PC-3 (cell line): ENCODE data around the gene EFCAB6. TPM values are rescaled to one million over a fixed set of nuclear protein-coding genes. Genes with fewer than 3 reads are reported as not detected.

Source experiments
- ATAC-seq: fragments of 200-7000 bp; cut with Tn5 transposase; 2 replicates; pipeline ENCODE4 v1.9.1; 2020; ENCODE audit warnings: mild to moderate bottlenecking, moderate library complexity
- BruUV-seq: library from RNA; stranded (reverse); fragments of 400-500 nt; replicated peaks from 2 replicates; lab custom pipeline; 2021; lab: Mats Ljungman, UMichigan
- CTCF ChIA-PET: fragments of 300-600 bp; sonication (Branson Sonifier 250); formaldehyde crosslinking; loops from one replicate; lab custom pipeline; 2022; ENCODE audit warnings: antibody characterized with exemption; lab: Charles Lee
- POLR2A ChIA-PET: fragments of 300-600 bp; sonication (Branson Sonifier 250); formaldehyde crosslinking; loops from one replicate; lab custom pipeline; 2022; ENCODE audit warnings: antibody characterized with exemption; ENCODE audit not compliant: unreplicated experiment; lab: Charles Lee
- DNase-seq: peaks from one replicate; pipeline ENCODE4 v3.0.0-alpha.2; 2015
- H2AFZ ChIP-seq: fragments of 300-600 bp; sonication (generic); 2 replicates; pipeline ENCODE4 v1.6.0; 2016; ENCODE audit warnings: antibody characterized with exemption, low read length
- H3F3A ChIP-seq: fragments of 300-600 bp; sonication (generic); one replicate; pipeline ENCODE4 v1.6.0; 2017; ENCODE audit warnings: antibody characterized with exemption, low read length, control low read depth, mild to moderate bottlenecking; ENCODE audit not compliant: unreplicated experiment
- H3K27ac ChIP-seq: fragments of 300-600 bp; sonication (generic); 2 replicates; pipeline ENCODE4 v1.5.1; 2016; ENCODE audit warnings: mild to moderate bottlenecking, low read length
- H3K27me3 ChIP-seq: fragments of 300-600 bp; sonication (generic); 2 replicates; pipeline ENCODE4 v1.6.1; 2016; ENCODE audit warnings: low read length, mixed read lengths
- H3K36me3 ChIP-seq: fragments of 300-600 bp; sonication (generic); 2 replicates; pipeline ENCODE4 v1.6.1; 2016; ENCODE audit warnings: low read depth, mixed run types, low read length, mixed read lengths
- H3K4me1 ChIP-seq: fragments of 300-600 bp; sonication (generic); 2 replicates; pipeline ENCODE4 v1.5.1; 2016; ENCODE audit warnings: low read length; ENCODE audit not compliant: insufficient read depth
- H3K4me2 ChIP-seq: fragments of 300-600 bp; sonication (generic); 2 replicates; pipeline ENCODE4 v1.6.0; 2016; ENCODE audit warnings: low read length
- H3K4me3 ChIP-seq: fragments of 300-600 bp; sonication (generic); 2 replicates; pipeline ENCODE4 v1.5.1; 2016; ENCODE audit warnings: mild to moderate bottlenecking, low read length, mixed read lengths
- H3K79me2 ChIP-seq: fragments of 300-600 bp; sonication (generic); 2 replicates; pipeline ENCODE4 v1.6.1; 2017; ENCODE audit warnings: low read length, mixed read lengths
- H3K9ac ChIP-seq: fragments of 300-600 bp; sonication (generic); 2 replicates; pipeline ENCODE4 v1.6.0; 2016; ENCODE audit warnings: mild to moderate bottlenecking, low read length
- H3K9me2 ChIP-seq: fragments of 300-600 bp; sonication (generic); replicated peaks from 2 replicates; pipeline ENCODE4 v1.6.1; 2016; ENCODE audit warnings: mixed run types, low read length, mixed read lengths
- H3K9me3 ChIP-seq: fragments of 300-600 bp; sonication (generic); 2 replicates; pipeline ENCODE4 v1.6.1; 2016; ENCODE audit warnings: low read length, mixed read lengths
- H4K20me1 ChIP-seq: fragments of 300-600 bp; sonication (generic); 2 replicates; pipeline ENCODE4 v1.6.1; 2016; ENCODE audit warnings: low read length, mixed read lengths
- CTCF ChIP-seq: fragments of 300-600 bp; sonication (generic); conservative IDR thresholded peaks from 2 replicates; pipeline ENCODE4 v1.5.1; 2017; ENCODE audit warnings: antibody characterized with exemption, low read depth, mild to moderate bottlenecking, low read length
- EZH2 ChIP-seq: fragments of 300-600 bp; sonication (generic); IDR thresholded peaks from one replicate; pipeline ENCODE4 v1.6.1; 2017; ENCODE audit warnings: antibody characterized with exemption, mild to moderate bottlenecking, low read length; ENCODE audit not compliant: unreplicated experiment
- EZH2phosphoT487 ChIP-seq: fragments of 300-600 bp; sonication (generic); IDR thresholded peaks from 2 replicates; pipeline ENCODE4 v1.6.1; 2018; ENCODE audit warnings: mild to moderate bottlenecking, antibody characterized with exemption, low read length, borderline replicate concordance
- intact Hi-C: fragments of 100-400 bp; cut with micrococcal nuclease; formaldehyde crosslinking; loops from 2 replicates; pipeline ENCODE4 v1.9.0; 2023
- total RNA-seq: library from RNA; depleted of rRNA; stranded (reverse); fragments of >200 nt; gene quantifications from 2 replicates; pipeline ENCODE4 v1.2.3, GENCODE V29; 2014

Gene EFCAB6
- total RNA-seq, 1 experiment from 2014 or later, result 0.07 TPM

- Histone ChIP-seq H4K20me1 (no peaks in the 10 kb centered on the region), H3K36me3 (no peaks in the 10 kb centered on the region), H3K9me2 (no peaks in the 10 kb centered on the region), H2AFZ (no peak overlapping the region), H3K27me3 (no peaks in the 10 kb centered on the region), H3F3A (no peaks in the 10 kb centered on the region), H3K4me3 (no peak overlapping the region), H3K4me1 (peaks cover 11% of the 10 kb centered on the region), H3K4me2 (no peak overlapping the region), H3K27ac (no peak overlapping the region), H3K79me2 (no peaks in the 10 kb centered on the region; the same call in 1 of the 2 replicates), H3K9me3 (no peaks in the 10 kb centered on the region), H3K9ac (no peak overlapping the region)
- TF ChIP-seq EZH2phosphoT487 (no peak), CTCF (no peak), EZH2 (no peak)
- ATAC-seq (no peak), DNase-seq (no peak)
- CTCF ChIA-PET, result interaction anchor here (0.7 kb wide), 1 partner anchor 68 kb away, joined by 4 read pairs; no protein-coding TSS in a partner anchor
- no TSS peak for BruUV-seq
- POLR2A ChIA-PET, result interaction anchor here (0.6 kb wide), 1 partner anchor 833 kb away, joined by 5 read pairs; no protein-coding TSS in a partner anchor
- intact Hi-C loops, result no loop called here
Measured at GRCh38 chr22:43817402-43817801, 5.3 kb upstream of the EFCAB6 start.

- no peak overlapping the region for H3K4me3 ChIP-seq
- ATAC-seq, result no peak
- intact Hi-C loops, result no loop called here
- no peaks in the 10 kb centered on the region for H3K36me3 ChIP-seq
- H3K9me3 ChIP-seq, result no peaks in the 10 kb centered on the region
- no peaks in the 10 kb centered on the region; the same call in 1 of the 2 replicates for H3K79me2 ChIP-seq
- TF ChIP-seq EZH2 (no peak), EZH2phosphoT487 (no peak), CTCF (no peak)
- no TSS peak for BruUV-seq
- H4K20me1 ChIP-seq, result no peaks in the 10 kb centered on the region
- no peak for DNase-seq
- no peak overlapping the region for H2AFZ ChIP-seq
- POLR2A ChIA-PET, result no interaction called here
- H3K4me2 ChIP-seq, result no peak overlapping the region
- CTCF ChIA-PET, result no interaction called here
- H3K27me3 ChIP-seq, result no peaks in the 10 kb centered on the region
- H3K9ac ChIP-seq, result no peak overlapping the region
- H3F3A ChIP-seq, result no peaks in the 10 kb centered on the region
- no peaks in the 10 kb centered on the region for H3K9me2 ChIP-seq
- H3K4me1 ChIP-seq, result peaks cover 12% of the 10 kb centered on the region
- no peak overlapping the region for H3K27ac ChIP-seq
Measured at GRCh38 chr22:43814264-43814663, 2.2 kb upstream of the EFCAB6 start.

- no peaks in the 10 kb centered on the region for H3K36me3 ChIP-seq
- H3K4me1 ChIP-seq, result peaks cover 12% of the 10 kb centered on the region
- H4K20me1 ChIP-seq, result no peaks in the 10 kb centered on the region
- no TSS peak for BruUV-seq
- H3K27me3 ChIP-seq, result no peaks in the 10 kb centered on the region
- no peaks in the 10 kb centered on the region; the same call in 1 of the 2 replicates for H3K79me2 ChIP-seq
- H3K9ac ChIP-seq, result peak overlapping the region; percentile 87
- no peaks in the 10 kb centered on the region for H3F3A ChIP-seq
- ChIA-PET CTCF (no interaction called here), POLR2A (interaction anchor here (0.7 kb wide), 1 partner anchor 1980 kb away, joined by 4 read pairs; the partner anchor contains the start of gene SREBF2)
- no peaks in the 10 kb centered on the region for H3K9me3 ChIP-seq
- intact Hi-C loops, result no loop called here
- peak overlapping the region; percentile 96 for H3K4me2 ChIP-seq
- DNase-seq, result no peak
- no peak overlapping the region for H3K27ac ChIP-seq
- H3K4me3 ChIP-seq, result peak overlapping the region; percentile 81
- H2AFZ ChIP-seq, result peak overlapping the region; percentile 90
- ATAC-seq, result no peak
- TF ChIP-seq EZH2phosphoT487 (no peak), CTCF (no peak), EZH2 (no peak)
- H3K9me2 ChIP-seq, result no peaks in the 10 kb centered on the region
Measured at GRCh38 chr22:43812890-43813289, 785 bp upstream of the EFCAB6 start.
